SU-DHL-6 (cell line): ENCODE data around the gene PLLP.
A peak's percentile ranks its signal among the peaks of the same experiment; 100 is the strongest.

Experiments
- H2AFZ ChIP-seq: fragments of 200-600 bp; sonication (generic); 2 replicates; pipeline ENCODE4 v1.6.1; 2014; ENCODE audit warnings: low read depth, mild to moderate bottlenecking, moderate library complexity, mixed read lengths, antibody characterized with exemption, low read length; ENCODE audit not compliant: severe bottlenecking
- H3F3A ChIP-seq: fragments of 200-600 bp; shearing (Covaris generic); 2 replicates; pipeline ENCODE4 v1.6.0; 2016; ENCODE audit warnings: antibody characterized with exemption, mild to moderate bottlenecking; ENCODE audit not compliant: insufficient read depth
- H3K27ac ChIP-seq: fragments of 200-600 bp; sonication (generic); 2 replicates; pipeline ENCODE4 v1.5.1; 2016; ENCODE audit warnings: low read depth, mild to moderate bottlenecking, low read length, moderate library complexity, mixed read lengths
- H3K27me3 ChIP-seq: fragments of 200-600 bp; sonication (generic), shearing (Covaris generic); 2 replicates; pipeline ENCODE4 v1.6.0; 2014; ENCODE audit warnings: mild to moderate bottlenecking, low read length
- H3K36me3 ChIP-seq: fragments of 200-600 bp; sonication (generic); 2 replicates; pipeline ENCODE4 v1.6.1; 2014; ENCODE audit warnings: mild to moderate bottlenecking, low read length, mixed read lengths
- H3K4me2 ChIP-seq: fragments of 300-600, 200-600 bp; shearing (Covaris generic), sonication (generic); 2 replicates; pipeline ENCODE4 v1.6.0; 2014; ENCODE audit warnings: low read length, low read depth, mild to moderate bottlenecking; ENCODE audit not compliant: poor library complexity, severe bottlenecking
- H3K4me3 ChIP-seq: fragments of 200-600 bp; sonication (generic); 2 replicates; pipeline ENCODE4 v1.5.1; 2014; ENCODE audit warnings: antibody characterized with exemption, low read length, mild to moderate bottlenecking, mixed read lengths; ENCODE audit not compliant: insufficient read depth, poor library complexity, severe bottlenecking
- H3K79me2 ChIP-seq: fragments of 200-600 bp; sonication (generic); 2 replicates; pipeline ENCODE4 v1.6.1; 2014; ENCODE audit warnings: mild to moderate bottlenecking, low read length, moderate library complexity; ENCODE audit not compliant: insufficient read depth
- H3K9ac ChIP-seq: fragments of 200-600 bp; sonication (generic); 2 replicates; pipeline ENCODE4 v1.7.0; 2014; ENCODE audit warnings: mild to moderate bottlenecking, low read length
- H3K9me2 ChIP-seq: fragments of 200-600 bp; sonication (generic); replicated peaks from 2 replicates; pipeline ENCODE4 v1.6.1; 2014; ENCODE audit warnings: low read length; ENCODE audit not compliant: insufficient read depth
- H3K9me3 ChIP-seq: fragments of 200-600 bp; sonication (generic); 2 replicates; pipeline ENCODE4 v1.6.1; 2014; ENCODE audit warnings: low read length, mixed read lengths; ENCODE audit not compliant: insufficient read depth
- H4K20me1 ChIP-seq: fragments of 200-600 bp; sonication (generic); 2 replicates; pipeline ENCODE4 v1.6.1; 2014; ENCODE audit warnings: low read depth, mild to moderate bottlenecking, antibody characterized with exemption, low read length, moderate library complexity, mixed read lengths
- CTCF ChIP-seq: fragments of 200-600 bp; sonication (generic); IDR thresholded peaks from one replicate; pipeline ENCODE4 v1.5.1; 2017; ENCODE audit warnings: antibody characterized with exemption, mild to moderate bottlenecking, low read length, moderate library complexity; ENCODE audit not compliant: insufficient read depth, poor library complexity, severe bottlenecking
- EZH2phosphoT487 ChIP-seq: fragments of 200-600 bp; sonication (generic), shearing (Covaris generic); conservative IDR thresholded peaks from 2 replicates; pipeline ENCODE4 v1.6.1; 2018; ENCODE audit warnings: mild to moderate bottlenecking, antibody characterized with exemption, low read length, moderate library complexity, mixed read lengths

Gene PLLP

GRCh38 chr16:57299719-57300386, 15.4 kb upstream of the PLLP start:
- Histone ChIP-seq H2AFZ (peak overlapping the region; percentile 73), H3K36me3 (no peaks in the 10 kb centered on the region), H3K27me3 (no peaks in the 10 kb centered on the region), H3K9me2 (no peaks in the 10 kb centered on the region), H3K27ac (peak overlapping the region; percentile 72), H3K4me2 (peak overlapping the region; percentile 94), H4K20me1 (no peaks in the 10 kb centered on the region), H3K4me3 (peak overlapping the region; percentile 76), H3K9ac (peak overlapping the region; percentile 60), H3K79me2 (no peaks in the 10 kb centered on the region), H3F3A (0 out of 2 replicates have a peak, but pooled peaks cover 4% of the 10 kb centered on the region), H3K9me3 (no peaks in the 10 kb centered on the region)
- no peak for TF ChIP-seq EZH2phosphoT487
- no peak for TF ChIP-seq CTCF

- H3K9ac ChIP-seq, result peak overlapping the region; percentile 60
- no peaks in the 10 kb centered on the region for H4K20me1 ChIP-seq
- H3K27ac ChIP-seq, result no peak overlapping the region
Measured at GRCh38 chr16:57299009-57299718, 14.7 kb upstream of the PLLP start.

GRCh38 chr16:57297856-57298255, 13.4 kb upstream of the PLLP start:
- Histone ChIP-seq H3K9ac (no peak overlapping the region), H2AFZ (peak overlapping the region; percentile 94), H4K20me1 (no peaks in the 10 kb centered on the region), H3K9me3 (no peaks in the 10 kb centered on the region), H3F3A (0 out of 2 replicates have a peak, but pooled peaks cover 4% of the 10 kb centered on the region), H3K79me2 (no peaks in the 10 kb centered on the region), H3K4me2 (peak overlapping the region; percentile 55), H3K4me3 (no peak overlapping the region), H3K9me2 (no peaks in the 10 kb centered on the region), H3K27ac (no peak overlapping the region), H3K36me3 (no peaks in the 10 kb centered on the region), H3K27me3 (no peaks in the 10 kb centered on the region)
- no peak for TF ChIP-seq CTCF
- no peak for TF ChIP-seq EZH2phosphoT487

More at GRCh38 chr16:57299009-57299718, 14.7 kb upstream of the PLLP start:
- no peak for TF ChIP-seq CTCF
- TF ChIP-seq EZH2phosphoT487, result no peak
- peak overlapping the region; percentile 73 for H2AFZ ChIP-seq
- no peaks in the 10 kb centered on the region for H3K9me2 ChIP-seq
- H3K36me3 ChIP-seq, result no peaks in the 10 kb centered on the region
- H3K79me2 ChIP-seq, result no peaks in the 10 kb centered on the region
- H3K27me3 ChIP-seq, result no peaks in the 10 kb centered on the region
- peak overlapping the region; percentile 76 for H3K4me3 ChIP-seq
- peak overlapping the region; percentile 94 for H3K4me2 ChIP-seq
- no peaks in the 10 kb centered on the region for H3K9me3 ChIP-seq
- 0 out of 2 replicates have a peak, but pooled peaks cover 4% of the 10 kb centered on the region for H3F3A ChIP-seq
